Fibroblast of lung (primary cell): ENCODE measurements around the gene GDI2.

ENCODE experiments used
- CTCF ChIP-seq, 2 donors: IDR thresholded peaks in 1 of 2; conservative IDR thresholded peaks in 1 of 2; 1 replicate in 1 of 2; 2 replicates in 1 of 2; pipeline ENCODE4 v1.5.1; 2011 to 2012; ENCODE audit warnings: low read length in 2 of 2, control low read depth in 1 of 2, inconsistent platforms in 1 of 2, low read depth in 1 of 2, mild to moderate bottlenecking in 1 of 2
- EZH2 ChIP-seq: IDR thresholded peaks from 2 replicates; pipeline ENCODE4 v1.5.1; 2012; ENCODE audit warnings: low read length, control low read depth, mild to moderate bottlenecking; ENCODE audit errors: missing control alignments

- no peak for TF ChIP-seq CTCF (conservative IDR thresholded peaks at IDR 0.05 in 1 of 2, IDR thresholded peaks at IDR 0.05 in 1 of 2; ENCODE audit: low read depth in 1 of 2, low read length in 2 of 2)
- TF ChIP-seq EZH2, result no peak
These were observed 7.5 kb downstream of the GDI2 start for GRCh38 chr10:5805711-5806110.
